H1 (cell line): Measurements from ENCODE around the gene GLRX5. TPM values are rescaled to one million over a fixed set of nuclear protein-coding genes. Genes with fewer than 3 reads are reported as not detected.

Experiments
- BCL11A ChIP-seq, 2 experiments: IDR thresholded peaks; one replicate each; pipeline ENCODE4 v1.6.1; 2011; ENCODE audit warnings: low read depth in 2 of 2, low read length in 2 of 2, mild to moderate bottlenecking in 2 of 2
- CHD1 ChIP-seq: IDR thresholded peaks from 2 replicates; pipeline ENCODE4 v1.6.1; 2012; ENCODE audit warnings: low read depth, low read length, improper control_type of control experiment
- EZH2 ChIP-seq: fragments of 200-600 bp; sonication (generic); IDR thresholded peaks from 2 replicates; pipeline ENCODE4 v1.7.1; 2012; ENCODE audit warnings: low read depth, mild to moderate bottlenecking, moderate library complexity, low read length, inconsistent platforms; ENCODE audit not compliant: severe bottlenecking
- HDAC2 ChIP-seq, 2 experiments: fragments of 300-600 bp in 1 of 2; sonication (generic) in 1 of 2; IDR thresholded peaks; 2 replicates each; pipeline ENCODE4 v1.6.1; 2011 to 2012; ENCODE audit warnings: low read depth in 2 of 2, low read length in 2 of 2, mild to moderate bottlenecking in 2 of 2, moderate library complexity in 2 of 2, borderline replicate concordance in 1 of 2, inconsistent platforms in 1 of 2
- JUND ChIP-seq: IDR thresholded peaks from 2 replicates; pipeline ENCODE4 v1.6.1; 2011; ENCODE audit warnings: mild to moderate bottlenecking, improper control_type of control experiment, low read length
- MAFK ChIP-seq: IDR thresholded peaks from 2 replicates; pipeline ENCODE4 v1.6.1; 2012; ENCODE audit warnings: low read depth, mild to moderate bottlenecking, improper control_type of control experiment, low read length
- TEAD4 ChIP-seq: IDR thresholded peaks from 2 replicates; pipeline ENCODE4 v1.6.1; 2012; ENCODE audit warnings: low read depth, low read length, inconsistent platforms, mixed read lengths
- polyA plus RNA-seq, 7 experiments: library from polyadenylated mRNA; depleted of rRNA in 3 of 7; stranded (reverse) in 5 of 7; unstranded in 2 of 7; fragments of >200 nt in 5 of 7; fragments of 200-250 nt in 2 of 7; gene quantifications; 1 replicate in 5 of 7; 2 replicates in 1 of 7; 4 replicates in 1 of 7; pipeline versions ENCODE4 v1.2.1 to v1.2.3, GENCODE V29; 2011 to 2013; ENCODE audit warnings: missing spikeins in 2 of 7, mixed read lengths in 2 of 7
- total RNA-seq: library from RNA; stranded (reverse); fragmentation: NEBNext Ultra II Directional; extraction: Animal tissue kit (Norgen Biotek cat#: 25700); gene quantifications from 2 replicates; pipeline ENCODE4 v1.2.1, GENCODE V29; 2021
- TF ChIP-seq, protein P1 (sequence below): fragments of 300-600 bp; sonication (generic); IDR thresholded peaks from 2 replicates; pipeline ENCODE4 v1.7.1; 2012; ENCODE audit warnings: low read length, moderate library complexity, mild to moderate bottlenecking, inconsistent platforms; ENCODE audit not compliant: insufficient replicate concordance
- TF ChIP-seq, protein P2 (sequence below), 3 experiments: IDR thresholded peaks; 1 replicate in 2 of 3; 2 replicates in 1 of 3; pipeline versions ENCODE4 v1.5.1 to v1.6.1; 2011; ENCODE audit warnings: low read length in 3 of 3, mild to moderate bottlenecking in 3 of 3, inconsistent platforms in 2 of 3, low read depth in 1 of 3, moderate library complexity in 1 of 3; ENCODE audit not compliant: insufficient read depth in 1 of 3; ENCODE audit errors: control extremely low read depth in 1 of 3

Gene GLRX5
- total and polyA plus RNA-seq, 2 of the 8 experiments (the other 6 are each of a cell fraction or from before 2014, with no cell fraction given): 70.1 to 88.8 TPM

DNA sequence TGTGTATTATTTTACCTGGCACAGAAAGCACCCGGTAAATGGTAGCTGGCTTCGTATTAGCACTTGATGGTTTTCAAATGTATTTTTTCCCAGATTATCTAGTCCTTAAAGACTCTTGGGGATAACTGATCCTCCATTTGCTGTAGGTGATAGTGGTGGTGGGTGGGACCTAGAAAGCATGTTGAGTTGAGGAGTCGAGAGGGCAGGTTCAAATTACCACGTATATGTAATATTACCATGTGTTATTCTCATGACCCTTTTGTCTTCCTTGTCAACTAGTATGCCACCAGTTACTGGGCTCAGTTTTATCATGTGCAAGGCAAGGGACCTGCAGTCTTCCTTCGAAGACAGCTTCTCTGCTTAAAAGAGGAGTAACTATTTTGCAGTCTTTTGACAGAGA, 1.8 kb downstream of the GLRX5 start (continued):
- TF ChIP-seq, protein P1, sequence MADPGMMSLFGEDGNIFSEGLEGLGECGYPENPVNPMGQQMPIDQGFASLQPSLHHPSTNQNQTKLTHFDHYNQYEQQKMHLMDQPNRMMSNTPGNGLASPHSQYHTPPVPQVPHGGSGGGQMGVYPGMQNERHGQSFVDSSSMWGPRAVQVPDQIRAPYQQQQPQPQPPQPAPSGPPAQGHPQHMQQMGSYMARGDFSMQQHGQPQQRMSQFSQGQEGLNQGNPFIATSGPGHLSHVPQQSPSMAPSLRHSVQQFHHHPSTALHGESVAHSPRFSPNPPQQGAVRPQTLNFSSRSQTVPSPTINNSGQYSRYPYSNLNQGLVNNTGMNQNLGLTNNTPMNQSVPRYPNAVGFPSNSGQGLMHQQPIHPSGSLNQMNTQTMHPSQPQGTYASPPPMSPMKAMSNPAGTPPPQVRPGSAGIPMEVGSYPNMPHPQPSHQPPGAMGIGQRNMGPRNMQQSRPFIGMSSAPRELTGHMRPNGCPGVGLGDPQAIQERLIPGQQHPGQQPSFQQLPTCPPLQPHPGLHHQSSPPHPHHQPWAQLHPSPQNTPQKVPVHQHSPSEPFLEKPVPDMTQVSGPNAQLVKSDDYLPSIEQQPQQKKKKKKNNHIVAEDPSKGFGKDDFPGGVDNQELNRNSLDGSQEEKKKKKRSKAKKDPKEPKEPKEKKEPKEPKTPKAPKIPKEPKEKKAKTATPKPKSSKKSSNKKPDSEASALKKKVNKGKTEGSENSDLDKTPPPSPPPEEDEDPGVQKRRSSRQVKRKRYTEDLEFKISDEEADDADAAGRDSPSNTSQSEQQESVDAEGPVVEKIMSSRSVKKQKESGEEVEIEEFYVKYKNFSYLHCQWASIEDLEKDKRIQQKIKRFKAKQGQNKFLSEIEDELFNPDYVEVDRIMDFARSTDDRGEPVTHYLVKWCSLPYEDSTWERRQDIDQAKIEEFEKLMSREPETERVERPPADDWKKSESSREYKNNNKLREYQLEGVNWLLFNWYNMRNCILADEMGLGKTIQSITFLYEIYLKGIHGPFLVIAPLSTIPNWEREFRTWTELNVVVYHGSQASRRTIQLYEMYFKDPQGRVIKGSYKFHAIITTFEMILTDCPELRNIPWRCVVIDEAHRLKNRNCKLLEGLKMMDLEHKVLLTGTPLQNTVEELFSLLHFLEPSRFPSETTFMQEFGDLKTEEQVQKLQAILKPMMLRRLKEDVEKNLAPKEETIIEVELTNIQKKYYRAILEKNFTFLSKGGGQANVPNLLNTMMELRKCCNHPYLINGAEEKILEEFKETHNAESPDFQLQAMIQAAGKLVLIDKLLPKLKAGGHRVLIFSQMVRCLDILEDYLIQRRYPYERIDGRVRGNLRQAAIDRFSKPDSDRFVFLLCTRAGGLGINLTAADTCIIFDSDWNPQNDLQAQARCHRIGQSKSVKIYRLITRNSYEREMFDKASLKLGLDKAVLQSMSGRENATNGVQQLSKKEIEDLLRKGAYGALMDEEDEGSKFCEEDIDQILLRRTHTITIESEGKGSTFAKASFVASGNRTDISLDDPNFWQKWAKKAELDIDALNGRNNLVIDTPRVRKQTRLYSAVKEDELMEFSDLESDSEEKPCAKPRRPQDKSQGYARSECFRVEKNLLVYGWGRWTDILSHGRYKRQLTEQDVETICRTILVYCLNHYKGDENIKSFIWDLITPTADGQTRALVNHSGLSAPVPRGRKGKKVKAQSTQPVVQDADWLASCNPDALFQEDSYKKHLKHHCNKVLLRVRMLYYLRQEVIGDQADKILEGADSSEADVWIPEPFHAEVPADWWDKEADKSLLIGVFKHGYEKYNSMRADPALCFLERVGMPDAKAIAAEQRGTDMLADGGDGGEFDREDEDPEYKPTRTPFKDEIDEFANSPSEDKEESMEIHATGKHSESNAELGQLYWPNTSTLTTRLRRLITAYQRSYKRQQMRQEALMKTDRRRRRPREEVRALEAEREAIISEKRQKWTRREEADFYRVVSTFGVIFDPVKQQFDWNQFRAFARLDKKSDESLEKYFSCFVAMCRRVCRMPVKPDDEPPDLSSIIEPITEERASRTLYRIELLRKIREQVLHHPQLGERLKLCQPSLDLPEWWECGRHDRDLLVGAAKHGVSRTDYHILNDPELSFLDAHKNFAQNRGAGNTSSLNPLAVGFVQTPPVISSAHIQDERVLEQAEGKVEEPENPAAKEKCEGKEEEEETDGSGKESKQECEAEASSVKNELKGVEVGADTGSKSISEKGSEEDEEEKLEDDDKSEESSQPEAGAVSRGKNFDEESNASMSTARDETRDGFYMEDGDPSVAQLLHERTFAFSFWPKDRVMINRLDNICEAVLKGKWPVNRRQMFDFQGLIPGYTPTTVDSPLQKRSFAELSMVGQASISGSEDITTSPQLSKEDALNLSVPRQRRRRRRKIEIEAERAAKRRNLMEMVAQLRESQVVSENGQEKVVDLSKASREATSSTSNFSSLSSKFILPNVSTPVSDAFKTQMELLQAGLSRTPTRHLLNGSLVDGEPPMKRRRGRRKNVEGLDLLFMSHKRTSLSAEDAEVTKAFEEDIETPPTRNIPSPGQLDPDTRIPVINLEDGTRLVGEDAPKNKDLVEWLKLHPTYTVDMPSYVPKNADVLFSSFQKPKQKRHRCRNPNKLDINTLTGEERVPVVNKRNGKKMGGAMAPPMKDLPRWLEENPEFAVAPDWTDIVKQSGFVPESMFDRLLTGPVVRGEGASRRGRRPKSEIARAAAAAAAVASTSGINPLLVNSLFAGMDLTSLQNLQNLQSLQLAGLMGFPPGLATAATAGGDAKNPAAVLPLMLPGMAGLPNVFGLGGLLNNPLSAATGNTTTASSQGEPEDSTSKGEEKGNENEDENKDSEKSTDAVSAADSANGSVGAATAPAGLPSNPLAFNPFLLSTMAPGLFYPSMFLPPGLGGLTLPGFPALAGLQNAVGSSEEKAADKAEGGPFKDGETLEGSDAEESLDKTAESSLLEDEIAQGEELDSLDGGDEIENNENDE: no peak
- TF ChIP-seq CHD1: no peak
- no peak for TF ChIP-seq JUND
- no peak for TF ChIP-seq TEAD4
- TF ChIP-seq BCL11A (IDR thresholded peaks at IDR 0.05; ENCODE audit: low read depth in 2 of 2, low read length in 2 of 2): no peak
- no peak for TF ChIP-seq MAFK
- TF ChIP-seq EZH2: no peak
- TF ChIP-seq, protein P2, sequence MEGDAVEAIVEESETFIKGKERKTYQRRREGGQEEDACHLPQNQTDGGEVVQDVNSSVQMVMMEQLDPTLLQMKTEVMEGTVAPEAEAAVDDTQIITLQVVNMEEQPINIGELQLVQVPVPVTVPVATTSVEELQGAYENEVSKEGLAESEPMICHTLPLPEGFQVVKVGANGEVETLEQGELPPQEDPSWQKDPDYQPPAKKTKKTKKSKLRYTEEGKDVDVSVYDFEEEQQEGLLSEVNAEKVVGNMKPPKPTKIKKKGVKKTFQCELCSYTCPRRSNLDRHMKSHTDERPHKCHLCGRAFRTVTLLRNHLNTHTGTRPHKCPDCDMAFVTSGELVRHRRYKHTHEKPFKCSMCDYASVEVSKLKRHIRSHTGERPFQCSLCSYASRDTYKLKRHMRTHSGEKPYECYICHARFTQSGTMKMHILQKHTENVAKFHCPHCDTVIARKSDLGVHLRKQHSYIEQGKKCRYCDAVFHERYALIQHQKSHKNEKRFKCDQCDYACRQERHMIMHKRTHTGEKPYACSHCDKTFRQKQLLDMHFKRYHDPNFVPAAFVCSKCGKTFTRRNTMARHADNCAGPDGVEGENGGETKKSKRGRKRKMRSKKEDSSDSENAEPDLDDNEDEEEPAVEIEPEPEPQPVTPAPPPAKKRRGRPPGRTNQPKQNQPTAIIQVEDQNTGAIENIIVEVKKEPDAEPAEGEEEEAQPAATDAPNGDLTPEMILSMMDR (IDR thresholded peaks at IDR 0.05; ENCODE audit: control extremely low read depth in 1 of 3, insufficient read depth in 1 of 3, low read depth in 1 of 3, low read length in 3 of 3): no peak
- TF ChIP-seq HDAC2 (IDR thresholded peaks at IDR 0.05; ENCODE audit: borderline replicate concordance in 1 of 2, low read depth in 2 of 2, low read length in 2 of 2): no peak
